GM20000 (cell line): Measurements from ENCODE around the gene MT4.

ENCODE experiments used
- DNase-seq: peaks from one replicate; pipeline ENCODE4 v3.0.0; 2012; ENCODE audit warnings: low spot score
- CTCF ChIP-seq: IDR thresholded peaks from 2 replicates; pipeline ENCODE4 v1.5.1; 2012; ENCODE audit warnings: mild to moderate bottlenecking, control low read depth; ENCODE audit errors: extremely low read depth, missing control alignments

MT4 gene

GRCh38 chr16:56605475-56605874 lies 40.6 kb downstream of the MT4 start:
- no peak for DNase-seq
- no peak for TF ChIP-seq CTCF

GRCh38 chr16:56606071-56606475 lies 41.2 kb downstream of the MT4 start:
- DNase-seq: no peak
- no peak for TF ChIP-seq CTCF

- TF ChIP-seq CTCF: no peak
- no peak for DNase-seq
These were observed 41.7 kb downstream of the MT4 start for GRCh38 chr16:56606476-56607108.

- no peak for DNase-seq
- TF ChIP-seq CTCF: no peak
These were observed 42.3 kb downstream of the MT4 start for GRCh38 chr16:56607109-56607618.

GRCh38 chr16:56607675-56608042 lies 42.8 kb downstream of the MT4 start:
- no peak for TF ChIP-seq CTCF
- DNase-seq: no peak

- TF ChIP-seq CTCF: no peak
- peak; percentile 96 for DNase-seq
These were observed 43.4 kb downstream of the MT4 start, which contains the start of gene MT2A for GRCh38 chr16:56608043-56608875. TSS of gene MT2A (plus strand) at chr16:56608584. CDS start at chr16:56608656, 72 bp downstream.

GRCh38 chr16:56608876-56609462 lies 44.1 kb downstream of the MT4 start:
- DNase-seq: no peak

More at GRCh38 chr16:56608876-56609462, 44.1 kb downstream of the MT4 start:
- TF ChIP-seq CTCF: no peak
